ENCODE data around the gene STEAP1B.

- TF ChIP-seq CTCF (IDR thresholded peaks at IDR 0.05) (no peak), POLR2A (IDR thresholded peaks at IDR 0.05) (no peak)
Observed at GRCh38 chr7:22373911-22374310, 126.1 kb downstream of the STEAP1B start.
